ENCODE data around the gene IQSEC3.
"Not testable (repeated sequence)": the region's sequence is repeated elsewhere in the genome, so short reads cannot be mapped to it uniquely, and the experiment has no call there.

IQSEC3 gene

GRCh38 chr12:186006-186625 is 119.5 kb downstream of the IQSEC3 start:
- peaks cover 5% of the 10 kb centered on the region; the same call in 1 of the 2 replicates for H4K20me1 ChIP-seq (ENCODE audit: insufficient read depth, low read length)
- no peak overlapping the region for H3K27ac ChIP-seq (ENCODE audit: low read length)
- H3K79me2 ChIP-seq (ENCODE audit: insufficient read depth, low read length) = no peaks in the 10 kb centered on the region
- H3K27me3 ChIP-seq (ENCODE audit: insufficient read depth, low read length, poor library complexity) = no peaks in the 10 kb centered on the region
- no peak overlapping the region for H3K4me2 ChIP-seq (ENCODE audit: insufficient read depth, low read length)
- DNase-seq = no peak
- TF ChIP-seq EZH2 (IDR thresholded peaks at IDR 0.05; ENCODE audit: borderline replicate concordance, low read depth, low read length, severe bottlenecking) = no peak
- TF ChIP-seq CTCF (IDR thresholded peaks at IDR 0.05; ENCODE audit: borderline replicate concordance, extremely low read depth, low read length, poor library complexity, severe bottlenecking) = no peak
- no peaks in the 10 kb centered on the region for H3K9me3 ChIP-seq (ENCODE audit: insufficient read depth, low read length, severe bottlenecking)
- no peaks in the 10 kb centered on the region for H3K36me3 ChIP-seq (ENCODE audit: insufficient read depth, low read length)
- no peak overlapping the region for H3K4me3 ChIP-seq (ENCODE audit: low read depth in 1 of 2, low read length in 2 of 2)
- no peak for ATAC-seq (ENCODE audit: insufficient read depth, low read depth)
- no peak overlapping the region for H3K9ac ChIP-seq (ENCODE audit: low read depth, low read length)
- H3K4me1 ChIP-seq (ENCODE audit: insufficient read depth, low read length) = no peaks in the 10 kb centered on the region
- no peak overlapping the region for H2AFZ ChIP-seq (ENCODE audit: low read depth, low read length)

- not testable (repeated sequence) for H3K4me2 ChIP-seq (ENCODE audit: insufficient read depth, low read length); H3K9me3 ChIP-seq (ENCODE audit: insufficient read depth, low read length, severe bottlenecking); H3K36me3 ChIP-seq (ENCODE audit: insufficient read depth, low read length); H2AFZ ChIP-seq (ENCODE audit: low read depth, low read length); H4K20me1 ChIP-seq (ENCODE audit: insufficient read depth, low read length); H3K79me2 ChIP-seq (ENCODE audit: insufficient read depth, low read length); H3K9ac ChIP-seq (ENCODE audit: low read depth, low read length); H3K27ac ChIP-seq (ENCODE audit: low read length); H3K4me3 ChIP-seq (ENCODE audit: low read depth in 1 of 2, low read length in 2 of 2); H3K27me3 ChIP-seq (ENCODE audit: insufficient read depth, low read length, poor library complexity); DNase-seq; H3K4me1 ChIP-seq (ENCODE audit: insufficient read depth, low read length); ATAC-seq (ENCODE audit: insufficient read depth, low read depth)
Observed at GRCh38 chr12:187986-188909, 121.7 kb downstream of the IQSEC3 start.

- no peaks in the 10 kb centered on the region for H3K36me3 ChIP-seq (ENCODE audit: insufficient read depth, low read length)
- no peaks in the 10 kb centered on the region for H3K9me3 ChIP-seq (ENCODE audit: insufficient read depth, low read length, severe bottlenecking)
- H3K4me3 ChIP-seq (ENCODE audit: low read depth in 1 of 2, low read length in 2 of 2) = no peak overlapping the region
- DNase-seq = no peak
- no peak overlapping the region for H3K27ac ChIP-seq (ENCODE audit: low read length)
- no peak overlapping the region for H2AFZ ChIP-seq (ENCODE audit: low read depth, low read length)
- peaks cover 5% of the 10 kb centered on the region; the same call in 1 of the 2 replicates for H4K20me1 ChIP-seq (ENCODE audit: insufficient read depth, low read length)
- H3K79me2 ChIP-seq (ENCODE audit: insufficient read depth, low read length) = no peaks in the 10 kb centered on the region
- ATAC-seq (ENCODE audit: insufficient read depth, low read depth) = no peak
- H3K27me3 ChIP-seq (ENCODE audit: insufficient read depth, low read length, poor library complexity) = no peaks in the 10 kb centered on the region
- no peak overlapping the region for H3K4me2 ChIP-seq (ENCODE audit: insufficient read depth, low read length)
- no peaks in the 10 kb centered on the region for H3K4me1 ChIP-seq (ENCODE audit: insufficient read depth, low read length)
- no peak for TF ChIP-seq EZH2 (IDR thresholded peaks at IDR 0.05; ENCODE audit: borderline replicate concordance, low read depth, low read length, severe bottlenecking)
- no peak for TF ChIP-seq CTCF (IDR thresholded peaks at IDR 0.05; ENCODE audit: borderline replicate concordance, extremely low read depth, low read length, poor library complexity, severe bottlenecking)
- no peak overlapping the region for H3K9ac ChIP-seq (ENCODE audit: low read depth, low read length)
Observed at GRCh38 chr12:188910-189621, 122.5 kb downstream of the IQSEC3 start.

GRCh38 chr12:189622-189962 is 123.0 kb downstream of the IQSEC3 start:
- TF ChIP-seq EZH2 (IDR thresholded peaks at IDR 0.05; ENCODE audit: borderline replicate concordance, low read depth, low read length, severe bottlenecking) = no peak
- TF ChIP-seq CTCF (IDR thresholded peaks at IDR 0.05; ENCODE audit: borderline replicate concordance, extremely low read depth, low read length, poor library complexity, severe bottlenecking) = no peak
- Histone ChIP-seq H3K4me1 (ENCODE audit: insufficient read depth, low read length) (no peaks in the 10 kb centered on the region), H3K79me2 (ENCODE audit: insufficient read depth, low read length) (no peaks in the 10 kb centered on the region), H2AFZ (ENCODE audit: low read depth, low read length) (no peak overlapping the region), H4K20me1 (ENCODE audit: insufficient read depth, low read length) (peaks cover 5% of the 10 kb centered on the region; the same call in 1 of the 2 replicates), H3K4me3 (ENCODE audit: low read depth in 1 of 2, low read length in 2 of 2) (no peak overlapping the region), H3K27me3 (ENCODE audit: insufficient read depth, low read length, poor library complexity) (no peaks in the 10 kb centered on the region), H3K27ac (ENCODE audit: low read length) (no peak overlapping the region), H3K36me3 (ENCODE audit: insufficient read depth, low read length) (no peaks in the 10 kb centered on the region), H3K4me2 (ENCODE audit: insufficient read depth, low read length) (no peak overlapping the region), H3K9me3 (ENCODE audit: insufficient read depth, low read length, severe bottlenecking) (no peaks in the 10 kb centered on the region), H3K9ac (ENCODE audit: low read depth, low read length) (no peak overlapping the region)
- DNase-seq (no peak), ATAC-seq (ENCODE audit: insufficient read depth, low read depth) (no peak)

All from DND-41 (cell line).